HG03460 (cell line): ENCODE measurements around the gene IQSEC3.
"Not testable (repeated sequence)": the region's sequence is repeated elsewhere in the genome, so short reads cannot be mapped to it uniquely, and the experiment has no call there.

Experiments used
- ATAC-seq: cut with Tn5 transposase; IDR thresholded peaks from one replicate; pipeline ENCODE4 v1.9.1; 2021; ENCODE audit not compliant: unreplicated experiment

IQSEC3 gene

GRCh38 chr12:66428-66781 lies at the start of gene IQSEC3:
IQSEC3 (plus strand) TSS chr12:66767; CDS start chr12:66883, 116 bp downstream.
- ATAC-seq, result not testable (repeated sequence)

GRCh38 chr12:17370-18340 lies 48.9 kb upstream of the IQSEC3 start:
- ATAC-seq, result not testable (repeated sequence)

GRCh38 chr12:18821-19567 lies 47.6 kb upstream of the IQSEC3 start:
- ATAC-seq, result not testable (repeated sequence)

- not testable (repeated sequence) for ATAC-seq
These were observed 46.7 kb upstream of the IQSEC3 start for GRCh38 chr12:19906-20305.

- ATAC-seq, result peak; percentile 13
These were observed 45.8 kb upstream of the IQSEC3 start for GRCh38 chr12:20757-21156.

- ATAC-seq, result peak; percentile 70
These were observed 45.0 kb upstream of the IQSEC3 start for GRCh38 chr12:21301-22189.

GRCh38 chr12:22190-22529 lies 44.4 kb upstream of the IQSEC3 start:
- ATAC-seq, result no peak

GRCh38 chr12:22530-23201 lies 43.9 kb upstream of the IQSEC3 start:
- no peak for ATAC-seq

GRCh38 chr12:27904-28303 lies 38.7 kb upstream of the IQSEC3 start:
- ATAC-seq, result not testable (repeated sequence)

GRCh38 chr12:38775-39174 lies 27.8 kb upstream of the IQSEC3 start:
- not testable (repeated sequence) for ATAC-seq

GRCh38 chr12:39555-40265 lies 26.9 kb upstream of the IQSEC3 start:
- ATAC-seq, result not testable (repeated sequence)

- ATAC-seq, result not testable (repeated sequence)
These were observed 22.2 kb upstream of the IQSEC3 start for GRCh38 chr12:44352-44751.

- ATAC-seq, result not testable (repeated sequence)
These were observed 21.2 kb upstream of the IQSEC3 start for GRCh38 chr12:45235-45990.

GRCh38 chr12:45991-46358 lies 20.6 kb upstream of the IQSEC3 start:
- not testable (repeated sequence) for ATAC-seq

GRCh38 chr12:46542-46941 lies 20.0 kb upstream of the IQSEC3 start:
- ATAC-seq, result not testable (repeated sequence)

- not testable (repeated sequence) for ATAC-seq
These were observed 18.8 kb upstream of the IQSEC3 start for GRCh38 chr12:47699-48226.

- not testable (repeated sequence) for ATAC-seq
These were observed 17.4 kb upstream of the IQSEC3 start for GRCh38 chr12:49149-49548.

- ATAC-seq, result not testable (repeated sequence)
These were observed 15.5 kb upstream of the IQSEC3 start for GRCh38 chr12:51087-51486.

- not testable (repeated sequence) for ATAC-seq
These were observed 14.6 kb upstream of the IQSEC3 start for GRCh38 chr12:51962-52361.
